SJSA1 (cell line): ENCODE data around the gene GRAMD2B. TPM values are rescaled to one million over a fixed set of nuclear protein-coding genes. Genes with fewer than 3 reads are reported as not detected.

ENCODE experiments used
- DNase-seq, 2 experiments: peaks; one replicate each; pipeline ENCODE4 v3.0.0-alpha.2; 2015 to 2020; ENCODE audit warnings: low spot score in 2 of 2, low read depth in 1 of 2
- H3K27ac ChIP-seq: fragments of 250-450 bp; sonication (Bioruptor Pico); 2 replicates; pipeline ENCODE4 v1.5.1; 2020; ENCODE audit warnings: mild to moderate bottlenecking, moderate library complexity
- H3K27me3 ChIP-seq: fragments of 250-450 bp; sonication (Bioruptor Pico); replicated peaks from 2 replicates; pipeline ENCODE4 v1.5.1; 2020; ENCODE audit warnings: mild to moderate bottlenecking, moderate library complexity
- H3K36me3 ChIP-seq: fragments of 250-450 bp; sonication (Bioruptor Pico); 2 replicates; pipeline ENCODE4 v1.5.1; 2020; ENCODE audit warnings: mild to moderate bottlenecking
- H3K4me1 ChIP-seq: fragments of 250-450 bp; sonication (Bioruptor Pico); replicated peaks from 2 replicates; pipeline ENCODE4 v1.6.1; 2021; ENCODE audit warnings: mild to moderate bottlenecking
- H3K4me3 ChIP-seq: fragments of 250-450 bp; sonication (Bioruptor Pico); 2 replicates; pipeline ENCODE4 v1.5.1; 2020; ENCODE audit warnings: mild to moderate bottlenecking
- H3K9me3 ChIP-seq: fragments of 250-450 bp; sonication (Bioruptor Pico); replicated peaks from 2 replicates; pipeline ENCODE4 v1.5.1; 2020; ENCODE audit warnings: mild to moderate bottlenecking
- total RNA-seq: library from RNA; depleted of rRNA; stranded (reverse); fragments of >200 nt; shearing (Covaris generic); gene quantifications from 2 replicates; pipeline ENCODE4 v1.2.3, GENCODE V29; 2014

The GRAMD2B gene
- total RNA-seq, 1 experiment from 2014 or later: 25.5 TPM

DNA sequence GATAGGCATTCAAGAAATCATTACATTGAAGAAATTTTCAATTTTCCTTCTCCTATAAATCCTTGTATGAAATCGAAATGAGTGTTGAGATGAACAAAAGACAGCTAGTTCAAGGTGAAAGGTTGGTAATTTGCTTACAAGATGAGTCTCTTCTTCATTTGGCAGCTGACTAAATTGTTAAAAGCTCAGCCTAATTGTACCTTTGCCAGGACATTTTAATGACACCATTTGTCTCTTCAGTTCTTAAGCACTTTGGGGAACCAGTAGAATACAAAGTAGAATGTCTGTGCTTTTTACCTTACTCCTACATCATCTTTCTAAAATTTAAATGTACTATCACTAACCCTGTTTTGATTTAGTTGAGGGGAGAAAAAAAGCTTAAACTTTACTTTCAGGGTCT, 59.4 kb downstream of the GRAMD2B start:
- DNase-seq: no peak
- H3K4me1 ChIP-seq: no peaks in the 10 kb centered on the region
- H3K4me3 ChIP-seq: no peak overlapping the region
- peak overlapping the region; percentile 8; the same call in 1 of the 2 replicates for H3K27ac ChIP-seq
- H3K36me3 ChIP-seq: peaks cover 92% of the 10 kb centered on the region
- H3K9me3 ChIP-seq: no peaks in the 10 kb centered on the region
- H3K27me3 ChIP-seq: no peaks in the 10 kb centered on the region

DNA sequence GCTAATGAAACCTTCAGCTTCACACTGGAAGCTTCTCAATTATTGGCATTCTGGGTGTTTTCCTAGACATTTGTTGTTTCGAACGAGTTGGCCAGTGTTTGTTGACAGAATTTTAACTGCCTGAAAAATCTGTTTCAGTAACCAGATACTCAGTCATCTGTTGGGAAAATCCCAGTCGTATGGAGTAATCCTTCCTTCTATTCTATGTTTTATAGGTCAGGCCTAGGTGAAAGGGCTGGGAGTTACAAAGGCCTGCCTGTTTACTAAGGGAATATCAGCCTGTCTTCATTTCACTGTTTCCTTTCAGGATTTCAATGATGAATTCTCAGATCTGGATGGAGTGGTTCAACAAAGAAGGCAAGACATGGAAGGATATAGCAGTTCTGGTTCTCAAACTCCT, 59.9 kb downstream of the GRAMD2B start:
- H3K4me3 ChIP-seq: no peak overlapping the region
- no peak for DNase-seq
- no peaks in the 10 kb centered on the region for H3K9me3 ChIP-seq
- H3K27me3 ChIP-seq: no peaks in the 10 kb centered on the region
- H3K27ac ChIP-seq: peak overlapping the region; percentile 8; the same call in 1 of the 2 replicates
- H3K4me1 ChIP-seq: no peaks in the 10 kb centered on the region
- H3K36me3 ChIP-seq: peaks cover 94% of the 10 kb centered on the region

DNA sequence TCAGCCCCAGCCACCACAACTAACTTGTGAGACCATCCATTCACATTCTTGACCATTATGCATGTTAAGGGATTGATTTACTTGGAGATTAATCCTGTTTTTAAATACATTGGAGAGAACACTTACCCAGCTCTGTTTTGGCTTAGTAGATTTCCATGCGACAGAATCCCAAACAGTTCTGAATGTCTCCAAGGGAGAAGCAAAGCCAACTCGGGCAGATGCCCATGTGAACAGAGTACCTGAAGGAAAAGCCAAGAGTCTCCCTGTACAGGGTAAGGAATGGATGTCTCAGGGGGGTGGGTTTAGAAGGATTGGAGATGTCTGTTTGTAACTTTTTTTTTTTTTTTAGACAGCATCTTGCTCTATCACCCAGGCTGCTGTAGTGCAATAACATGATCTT, 61.0 kb downstream of the GRAMD2B start:
- no peaks in the 10 kb centered on the region for H3K4me1 ChIP-seq
- H3K36me3 ChIP-seq: peaks cover 97% of the 10 kb centered on the region
- DNase-seq: no peak

DNA sequence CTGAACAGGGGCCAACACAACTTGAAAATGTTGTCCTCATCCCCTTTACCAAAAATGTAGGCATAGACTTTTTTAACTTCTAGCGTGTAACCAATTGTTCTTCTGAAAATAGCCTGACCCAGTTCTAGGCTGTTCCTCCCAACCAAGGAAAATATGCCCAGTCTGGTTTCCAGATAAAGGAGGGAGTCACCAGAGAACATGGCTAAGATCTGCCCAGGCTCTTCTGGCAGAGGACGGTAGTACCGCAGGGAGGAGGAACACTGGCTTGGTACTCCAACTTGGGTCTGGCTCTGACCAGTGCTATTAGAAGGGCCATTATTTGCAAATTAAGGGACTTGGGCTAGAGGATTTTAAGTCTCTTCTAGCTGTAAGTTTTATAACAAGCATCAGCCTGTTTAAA, 63.1 kb downstream of the GRAMD2B start:
- H3K4me3 ChIP-seq: no peak overlapping the region
- H3K27ac ChIP-seq: no peak overlapping the region
- H3K9me3 ChIP-seq: no peaks in the 10 kb centered on the region
- H3K36me3 ChIP-seq: peaks cover 97% of the 10 kb centered on the region
- no peaks in the 10 kb centered on the region for H3K4me1 ChIP-seq
- no peaks in the 10 kb centered on the region for H3K27me3 ChIP-seq
- no peak for DNase-seq

More for the DNA sequence above, 61.0 kb downstream of the GRAMD2B start:
- Histone ChIP-seq H3K9me3 (no peaks in the 10 kb centered on the region), H3K4me3 (no peak overlapping the region), H3K27ac (no peak overlapping the region), H3K27me3 (no peaks in the 10 kb centered on the region)

DNA sequence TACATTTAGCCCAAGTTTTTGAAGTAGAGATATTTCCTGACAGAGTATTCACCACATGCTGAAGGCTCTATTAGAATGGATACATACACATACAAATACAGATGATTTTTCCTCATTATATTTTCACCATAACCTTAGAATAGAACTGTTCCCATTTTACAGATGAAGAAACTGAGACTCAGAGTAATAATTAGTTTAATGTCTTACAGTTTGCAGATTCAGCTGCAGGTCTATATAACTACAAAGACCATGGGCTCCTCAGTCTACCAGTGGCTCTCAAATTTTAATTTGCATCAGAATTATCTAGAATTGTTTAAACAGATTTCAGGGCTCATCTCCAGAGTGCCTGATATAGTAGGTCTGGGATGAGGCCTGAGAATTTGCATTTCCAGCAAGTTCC, 64.4 kb downstream of the GRAMD2B start:
- H3K36me3 ChIP-seq: peaks cover 86% of the 10 kb centered on the region

DNA sequence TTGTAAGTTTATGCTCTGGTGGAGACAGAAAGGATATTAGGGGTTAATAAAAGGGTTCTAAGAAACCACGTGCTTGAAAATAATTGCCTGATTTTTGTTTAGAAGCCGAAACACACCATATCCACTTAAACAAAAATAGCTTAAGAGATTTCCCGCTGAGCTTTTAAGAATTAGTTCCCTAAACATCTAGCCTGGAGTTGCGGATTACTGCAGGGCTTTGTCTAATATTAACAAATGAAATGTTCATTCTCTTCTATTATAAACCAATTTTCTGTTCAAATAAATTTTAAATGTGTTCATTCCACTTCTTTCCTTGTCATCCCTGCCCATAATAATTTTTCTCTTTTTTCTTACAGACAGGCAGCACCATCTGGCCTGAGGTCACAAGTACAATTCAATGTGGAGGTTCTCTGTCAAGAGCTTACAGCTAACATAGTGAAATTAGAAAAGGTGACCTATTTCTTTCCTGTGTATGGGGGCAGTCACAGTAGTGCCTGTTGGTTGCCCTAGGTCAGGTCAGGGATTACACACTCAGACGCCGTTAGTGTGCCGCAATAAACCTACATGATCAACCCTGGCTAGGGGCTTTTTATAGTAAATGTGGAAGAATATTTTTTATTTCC, 65.3 kb downstream of the GRAMD2B start:
- DNase-seq: no peak
- Histone ChIP-seq H3K4me1 (no peaks in the 10 kb centered on the region), H3K36me3 (peaks cover 88% of the 10 kb centered on the region), H3K27me3 (no peaks in the 10 kb centered on the region), H3K27ac (no peak overlapping the region), H3K9me3 (no peaks in the 10 kb centered on the region), H3K4me3 (no peak overlapping the region)

More for the DNA sequence above, 64.4 kb downstream of the GRAMD2B start:
- no peak overlapping the region for H3K27ac ChIP-seq
- no peak for DNase-seq
- H3K4me3 ChIP-seq: no peak overlapping the region
- H3K27me3 ChIP-seq: no peaks in the 10 kb centered on the region
- no peaks in the 10 kb centered on the region for H3K9me3 ChIP-seq
- H3K4me1 ChIP-seq: no peaks in the 10 kb centered on the region

DNA sequence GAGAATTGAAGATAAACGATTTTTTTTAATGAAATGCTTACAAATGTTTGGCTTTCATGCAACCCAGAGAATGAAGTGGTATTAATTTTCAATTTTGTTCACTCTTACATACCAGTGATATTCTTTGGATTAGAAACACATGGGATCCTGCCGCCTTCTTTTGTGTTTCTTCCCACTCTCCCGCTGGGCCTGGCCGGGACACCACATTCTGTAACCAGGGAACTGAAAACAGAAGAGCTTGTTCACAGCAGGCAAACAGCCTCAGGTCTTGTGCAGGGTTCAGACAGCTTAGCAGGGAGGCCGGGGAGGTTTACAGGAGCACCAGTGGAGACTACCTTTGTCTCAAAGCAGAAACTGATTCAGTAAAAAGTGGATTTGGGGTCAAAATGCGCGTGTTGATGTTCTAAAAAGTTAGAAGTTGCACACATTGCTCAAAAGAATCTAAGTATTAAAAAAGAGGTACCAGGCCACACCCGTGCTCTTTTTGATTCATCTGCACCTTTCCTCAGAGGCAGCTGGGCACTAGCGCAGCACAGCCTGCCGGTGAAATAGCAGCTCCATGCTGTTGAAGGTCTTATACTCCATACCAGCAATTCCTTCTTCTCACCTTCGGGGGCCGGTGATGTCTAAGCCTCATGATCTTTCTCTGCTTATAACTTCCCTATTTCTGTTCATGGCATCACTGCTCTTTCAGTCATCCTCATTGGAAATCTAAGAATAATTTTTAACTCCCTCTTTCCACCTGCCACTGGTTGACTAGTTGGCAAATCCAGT, 67.1 kb downstream of the GRAMD2B start:
- Histone ChIP-seq H3K9me3 (no peaks in the 10 kb centered on the region), H3K36me3 (peaks cover 79% of the 10 kb centered on the region), H3K27ac (no peak overlapping the region), H3K27me3 (no peaks in the 10 kb centered on the region), H3K4me3 (no peak overlapping the region), H3K4me1 (peaks cover 6% of the 10 kb centered on the region)
- DNase-seq: no peak

DNA sequence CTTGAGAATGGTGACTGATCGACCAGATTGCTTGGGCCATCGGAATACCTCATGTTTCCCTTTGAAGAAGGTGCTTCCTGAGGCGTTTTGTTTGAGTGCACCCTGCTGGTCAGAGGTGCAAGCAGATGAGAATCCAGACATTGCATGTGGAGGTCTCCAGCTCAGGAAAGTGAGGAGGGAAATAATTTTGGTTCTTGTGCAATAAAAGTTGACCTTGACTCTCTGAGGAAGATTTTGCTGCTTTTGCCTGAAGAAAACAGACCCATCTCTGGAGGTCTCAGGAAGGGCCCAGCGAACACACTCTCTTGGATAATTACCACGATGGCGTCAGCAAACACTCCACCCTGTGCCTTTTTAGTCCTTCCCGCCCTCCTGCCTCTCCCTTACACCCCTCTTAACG, 69.7 kb downstream of the GRAMD2B start:
- H3K27me3 ChIP-seq: no peaks in the 10 kb centered on the region
- no peak for DNase-seq
- peaks cover 53% of the 10 kb centered on the region for H3K36me3 ChIP-seq
- H3K27ac ChIP-seq: no peak overlapping the region
- peaks cover 11% of the 10 kb centered on the region for H3K4me1 ChIP-seq
- no peaks in the 10 kb centered on the region for H3K9me3 ChIP-seq
- H3K4me3 ChIP-seq: no peak overlapping the region

DNA sequence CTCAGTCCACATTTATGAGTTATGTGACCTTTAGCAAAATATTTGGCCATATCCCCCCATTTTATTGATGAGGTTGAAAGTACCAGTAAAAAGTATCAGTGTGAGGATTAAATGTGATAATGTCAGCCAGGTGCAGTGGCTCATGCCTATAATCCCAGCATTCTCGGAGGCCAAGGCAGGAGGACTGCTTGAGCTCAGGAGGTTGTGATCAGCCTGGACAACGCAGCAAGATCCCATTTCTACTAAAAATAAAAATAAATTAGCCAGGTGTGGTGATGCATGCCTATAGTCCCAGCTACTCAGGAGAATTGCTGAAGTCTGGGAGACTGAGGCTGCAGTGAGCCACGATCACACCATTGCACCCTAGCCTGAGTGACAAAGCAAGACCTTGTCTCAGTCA, 71.2 kb downstream of the GRAMD2B start:
- Histone ChIP-seq H3K27me3 (no peaks in the 10 kb centered on the region), H3K36me3 (peaks cover 39% of the 10 kb centered on the region), H3K27ac (no peak overlapping the region), H3K9me3 (no peaks in the 10 kb centered on the region), H3K4me3 (no peak overlapping the region), H3K4me1 (peaks cover 11% of the 10 kb centered on the region)
- no peak for DNase-seq

DNA sequence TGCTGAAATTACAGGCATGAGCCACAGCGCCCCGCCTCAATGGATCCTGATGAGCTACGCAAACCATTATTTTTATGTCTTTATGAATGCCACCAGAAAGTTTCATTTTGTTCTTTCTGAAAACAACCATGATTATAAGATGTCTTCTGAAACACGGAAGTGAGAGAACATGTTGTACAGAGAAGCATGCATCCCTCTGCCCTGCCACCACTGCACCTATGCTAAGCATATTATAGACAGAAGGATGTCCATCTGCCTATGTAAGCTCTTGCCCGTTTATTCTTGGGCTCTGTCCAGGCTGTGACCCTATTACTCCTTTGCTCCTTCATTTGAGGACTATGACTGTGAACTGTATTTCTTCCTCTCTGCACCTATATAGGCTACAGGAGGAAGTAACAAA, 74.3 kb downstream of the GRAMD2B start:
- H3K4me1 ChIP-seq: peaks cover 11% of the 10 kb centered on the region
- H3K27ac ChIP-seq: no peak overlapping the region
- no peak overlapping the region for H3K4me3 ChIP-seq
- H3K9me3 ChIP-seq: no peaks in the 10 kb centered on the region
- peaks cover 18% of the 10 kb centered on the region for H3K36me3 ChIP-seq
- DNase-seq: no peak
- no peaks in the 10 kb centered on the region for H3K27me3 ChIP-seq

DNA sequence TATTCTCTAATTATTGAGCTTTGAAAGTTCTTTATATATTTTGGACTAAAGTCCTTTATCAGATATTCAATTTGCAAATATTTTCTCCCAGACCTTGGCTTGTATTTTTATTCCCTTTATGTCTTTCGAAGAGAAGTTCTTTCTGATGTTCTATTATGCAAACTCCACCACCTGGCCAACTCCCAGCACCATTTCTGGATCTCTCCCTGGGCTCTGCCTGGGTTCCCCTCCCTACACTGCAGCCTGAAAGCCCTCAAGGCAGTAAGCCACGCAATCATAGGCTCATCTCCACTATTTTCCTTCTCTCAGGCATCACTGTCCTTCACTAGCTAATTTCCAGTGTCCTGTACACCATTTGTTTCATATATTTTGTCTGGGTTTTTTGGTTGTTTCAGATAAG, 76.1 kb downstream of the GRAMD2B start:
- no peaks in the 10 kb centered on the region for H3K9me3 ChIP-seq
- H3K4me3 ChIP-seq: no peak overlapping the region
- peaks cover 19% of the 10 kb centered on the region for H3K4me1 ChIP-seq
- DNase-seq: no peak
- H3K36me3 ChIP-seq: 0 out of 2 replicates have a peak, but pooled peaks cover 3% of the 10 kb centered on the region
- no peaks in the 10 kb centered on the region for H3K27me3 ChIP-seq
- H3K27ac ChIP-seq: no peak overlapping the region

DNA sequence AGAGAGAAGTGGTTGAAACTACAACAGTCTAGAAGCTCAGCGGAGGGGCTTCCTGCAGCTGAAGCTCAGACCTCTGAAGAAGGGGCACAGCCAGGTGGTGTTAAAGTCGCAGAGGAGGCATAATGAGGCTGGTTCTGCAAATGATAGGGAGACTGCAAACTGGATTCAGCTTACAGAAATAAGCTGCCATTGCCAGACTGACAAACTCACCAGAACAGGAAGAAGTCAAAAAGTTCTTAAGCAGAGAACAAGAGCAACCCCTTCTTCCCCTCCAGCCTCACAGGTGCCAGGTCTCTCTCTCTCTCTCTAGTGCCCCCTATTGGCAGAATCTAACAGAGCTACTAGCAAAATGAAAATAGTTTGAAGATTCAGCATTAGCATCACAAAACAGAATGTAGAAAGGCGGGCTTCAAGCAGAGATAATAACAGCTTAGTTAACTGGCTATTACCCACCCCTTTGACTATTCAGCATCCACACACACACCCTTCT, 76.7 kb downstream of the GRAMD2B start:
- no peak overlapping the region for H3K27ac ChIP-seq
- no peaks in the 10 kb centered on the region for H3K27me3 ChIP-seq
- H3K36me3 ChIP-seq: no peaks in the 10 kb centered on the region
- peaks cover 16% of the 10 kb centered on the region for H3K4me1 ChIP-seq
- peak in 1 of 2 experiments; percentile 37 for DNase-seq
- H3K4me3 ChIP-seq: no peak overlapping the region
- no peaks in the 10 kb centered on the region for H3K9me3 ChIP-seq

DNA sequence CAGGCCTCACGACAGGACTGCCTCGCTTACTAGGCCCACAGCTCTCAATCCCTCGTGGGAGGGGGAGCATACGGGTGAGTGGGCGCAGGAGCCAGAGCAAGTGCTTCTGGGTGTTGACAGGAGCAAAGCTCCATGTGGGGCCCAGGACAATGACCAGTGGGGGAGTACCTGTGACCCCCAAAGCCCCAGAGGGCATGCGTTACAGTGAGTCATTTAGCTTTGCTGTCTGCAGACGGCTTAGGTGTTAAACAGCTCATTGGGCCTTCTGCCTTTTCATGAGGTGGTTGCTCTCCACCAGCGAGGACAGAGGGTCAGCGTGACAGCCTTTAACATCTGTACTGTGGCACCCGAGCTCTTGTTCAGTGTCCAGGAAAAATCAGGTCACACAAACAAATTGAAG, 78.2 kb downstream of the GRAMD2B start:
- DNase-seq: no peak
- no peak overlapping the region for H3K27ac ChIP-seq
- no peaks in the 10 kb centered on the region for H3K9me3 ChIP-seq
- no peaks in the 10 kb centered on the region for H3K27me3 ChIP-seq
- no peak overlapping the region for H3K4me3 ChIP-seq
- H3K36me3 ChIP-seq: no peaks in the 10 kb centered on the region
- peaks cover 8% of the 10 kb centered on the region for H3K4me1 ChIP-seq

DNA sequence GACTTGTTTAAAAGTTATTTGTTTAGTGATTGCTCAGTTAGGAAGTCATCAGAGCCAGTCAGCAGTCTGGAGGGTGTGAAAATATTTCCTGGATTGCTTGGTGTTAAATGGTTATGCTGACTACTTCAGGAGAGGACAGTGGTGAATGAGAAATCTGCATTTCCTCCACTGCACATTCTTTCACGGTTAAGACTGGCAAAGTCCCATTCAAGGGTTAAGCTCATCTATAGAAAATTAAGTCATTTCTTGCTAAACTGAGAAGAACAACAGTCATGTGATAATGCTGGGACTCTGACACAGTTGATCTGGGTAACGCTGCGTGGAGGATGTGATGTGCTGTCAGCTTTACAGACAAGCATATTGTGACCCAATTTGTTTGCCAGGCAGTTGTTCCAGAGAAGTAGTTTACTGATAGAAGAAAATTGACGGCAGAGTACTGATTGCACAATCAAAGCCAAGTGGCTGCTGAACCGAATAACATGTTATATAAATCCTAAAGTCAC, 80.4 kb downstream of the GRAMD2B start:
- Histone ChIP-seq H3K4me3 (no peak overlapping the region), H3K9me3 (no peaks in the 10 kb centered on the region), H3K36me3 (no peaks in the 10 kb centered on the region), H3K27me3 (no peaks in the 10 kb centered on the region), H3K4me1 (peaks cover 10% of the 10 kb centered on the region), H3K27ac (peak overlapping the region; percentile 9; the same call in 1 of the 2 replicates)
- no peak for DNase-seq
